HEK293T (cell line): ENCODE data around the gene FAM240A.

Experiments
- FOXK2 ChIP-seq: fragments of 450-650 bp; IDR thresholded peaks from 2 replicates; pipeline ENCODE4 v1.6.1; 2016; ENCODE audit warnings: mild to moderate bottlenecking
- FOXM1 ChIP-seq: fragments of 450-650 bp; IDR thresholded peaks from 2 replicates; pipeline ENCODE4 v1.6.1; 2017; ENCODE audit warnings: mild to moderate bottlenecking, borderline replicate concordance
- TARDBP ChIP-seq: fragments of 450-650 bp; IDR thresholded peaks from 2 replicates; pipeline ENCODE4 v1.6.1; 2016

- TF ChIP-seq FOXM1 (no peak), FOXK2 (no peak), TARDBP (no peak)
Observed at GRCh38 chr3:46564190-46565021, 47.9 kb upstream of the FAM240A start.
